GM19463 (cell line): ENCODE measurements around the gene CAMKMT.

ENCODE experiments used
- ATAC-seq: cut with Tn5 transposase; IDR thresholded peaks from one replicate; pipeline ENCODE4 v1.9.1; 2021; ENCODE audit warnings: mild to moderate bottlenecking, moderate library complexity; ENCODE audit not compliant: unreplicated experiment

The CAMKMT gene

DNA sequence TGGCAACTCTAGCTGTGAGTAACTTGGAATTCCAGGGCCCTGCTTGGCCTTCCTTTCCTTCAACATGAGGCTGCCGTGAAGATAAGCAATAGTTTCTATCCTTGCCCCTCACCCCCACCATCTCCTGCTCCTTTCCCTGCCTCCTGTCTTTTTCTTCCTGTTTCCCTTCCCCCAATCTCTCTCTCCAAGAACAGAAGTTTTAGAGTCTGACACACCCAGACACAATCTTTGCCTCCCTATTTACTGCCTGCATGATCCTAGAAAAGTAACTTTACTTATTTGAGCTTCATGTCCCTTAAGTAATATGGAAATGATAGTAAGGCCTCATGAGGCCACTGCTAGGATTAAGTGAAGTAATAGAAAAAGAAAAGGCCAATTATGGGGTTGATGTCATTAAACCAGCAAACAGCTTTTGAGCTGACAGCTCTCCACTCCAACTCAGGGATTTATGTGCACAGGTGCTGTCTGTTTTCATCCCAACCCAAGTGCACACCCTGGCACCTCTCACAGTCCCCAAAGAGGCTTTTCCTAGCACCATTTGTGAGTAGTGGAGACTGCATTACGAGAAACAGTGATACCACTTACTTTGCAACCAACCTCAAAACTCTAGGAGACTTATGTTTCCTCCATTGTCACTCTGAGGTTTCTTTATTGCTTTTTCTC lies 456.1 kb downstream of the CAMKMT start:
- ATAC-seq: no peak

DNA sequence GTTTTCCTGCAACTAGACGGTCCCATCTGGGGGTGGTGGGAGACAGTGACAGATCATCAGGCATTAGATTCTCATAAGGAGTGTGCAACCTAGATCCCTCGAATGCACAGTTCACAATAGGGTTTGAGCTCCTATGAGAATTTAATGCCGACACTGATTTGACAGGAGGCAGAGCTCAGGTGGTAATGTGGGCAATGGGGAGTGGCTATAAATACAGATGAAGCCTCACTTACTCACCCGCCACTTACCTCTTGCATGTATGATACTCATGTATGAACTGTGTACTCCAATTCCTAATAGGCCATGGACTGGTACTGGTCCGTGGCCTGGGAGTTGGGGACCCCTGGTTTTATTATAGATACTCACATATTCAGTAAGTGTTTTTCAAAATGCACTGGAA lies 457.3 kb downstream of the CAMKMT start:
- no peak for ATAC-seq

GRCh38 chr2:44821500-44821899 lies 459.8 kb downstream of the CAMKMT start:
- no peak for ATAC-seq

DNA sequence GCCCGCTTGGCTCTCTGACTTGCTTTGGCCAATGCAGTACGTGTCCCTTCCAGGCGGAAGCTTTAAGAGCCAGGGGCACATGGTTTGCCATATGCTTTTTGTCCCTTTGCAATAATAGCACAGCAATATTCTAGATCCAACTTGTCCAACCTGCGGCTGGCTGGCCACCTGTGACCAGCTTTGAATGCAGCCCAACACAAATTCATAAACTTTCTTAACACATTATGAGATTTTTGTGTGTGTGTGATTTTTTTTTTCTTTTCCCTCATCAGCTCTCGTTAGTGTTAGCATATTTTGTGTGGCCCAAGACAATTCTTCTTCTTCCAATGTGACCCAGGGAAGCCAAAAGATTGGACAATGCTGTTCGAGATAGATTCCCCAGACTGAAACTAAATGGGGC lies 460.4 kb downstream of the CAMKMT start:
- ATAC-seq: no peak
